ENCODE data around the gene NTN5. TPM values are rescaled to one million over a fixed set of nuclear protein-coding genes. Genes with fewer than 3 reads are reported as not detected.

NTN5 gene
- total and polyA plus RNA-seq, 2 donors (not counting 1 experiment from before 2014, with no cell fraction given) = under 0.01 to 0.10 TPM

DNA sequence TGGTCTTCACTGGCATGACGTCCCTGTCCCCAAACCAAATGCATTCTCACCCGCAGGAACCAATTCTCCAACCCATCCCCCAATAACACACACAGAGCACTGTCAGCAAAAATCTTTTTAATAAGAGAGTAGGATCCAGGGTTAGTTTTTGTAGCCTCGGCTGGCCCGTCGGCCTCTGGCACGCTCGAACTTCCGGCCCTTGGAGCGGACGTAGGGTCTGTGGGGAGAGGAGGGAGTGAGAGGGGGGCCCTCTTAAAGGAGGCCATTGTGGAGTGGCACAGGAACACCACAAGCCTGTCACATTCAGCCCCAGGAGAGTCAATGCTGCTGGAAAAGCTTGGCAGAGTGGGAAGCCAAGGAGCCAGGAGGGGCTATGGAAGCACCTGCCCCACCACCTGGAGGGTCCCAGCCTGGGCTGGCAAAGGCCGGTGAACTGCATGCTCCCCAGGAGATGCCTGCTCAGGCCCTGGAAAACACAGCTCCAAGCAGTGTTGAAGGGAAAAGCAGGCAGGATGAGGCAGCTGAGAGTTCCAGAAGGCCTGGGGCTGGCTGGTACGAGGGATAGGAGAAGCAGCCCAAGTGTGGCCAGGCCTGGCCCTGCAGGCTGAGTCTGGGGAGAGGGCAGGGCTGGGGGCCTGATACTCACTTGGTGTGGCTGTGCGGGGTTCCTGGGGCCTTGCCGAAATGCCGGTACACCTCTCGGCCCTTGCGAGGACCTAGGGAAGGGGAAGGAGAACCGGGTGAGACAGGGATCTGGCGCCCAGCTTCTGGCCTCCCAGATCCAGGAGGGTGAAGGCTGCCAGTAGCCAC lies 57.4 kb downstream of the NTN5 start:
- peaks cover 37% of the 10 kb centered on the region for H3K79me2 ChIP-seq (ENCODE audit: control insufficient read depth, insufficient read depth, low read length)
- H3K4me1 ChIP-seq (ENCODE audit: control insufficient read depth, extremely low read depth, insufficient read depth, low read length) = peaks cover 12% of the 10 kb centered on the region
- no peak overlapping the region for H3K4me2 ChIP-seq (ENCODE audit: extremely low read depth, insufficient read depth, low read length)
- no peak for DNase-seq (ENCODE audit: low read depth in 2 of 2)
- H3K27me3 ChIP-seq (ENCODE audit: control insufficient read depth, insufficient read depth, low read length) = no peaks in the 10 kb centered on the region
- H3K9me3 ChIP-seq (ENCODE audit: control insufficient read depth, insufficient read depth, low read depth, low read length) = no peaks in the 10 kb centered on the region
- H3K27ac ChIP-seq (ENCODE audit: insufficient read depth, low read length) = no peak overlapping the region
- H3K9ac ChIP-seq (ENCODE audit: insufficient read depth, low read length) = no peak overlapping the region
- H3K36me3 ChIP-seq (ENCODE audit: control insufficient read depth, insufficient read depth, low read length) = peaks cover 28% of the 10 kb centered on the region
- peaks cover 2% of the 10 kb centered on the region for H4K20me1 ChIP-seq (ENCODE audit: control insufficient read depth, extremely low read depth, insufficient read depth, low read length)
- H3K4me3 ChIP-seq (replicated peaks in 1 of 4; ENCODE audit: control extremely low read depth in 1 of 4, insufficient read depth in 1 of 4, low read depth in 3 of 4, low read length in 4 of 4) = no peak overlapping the region
- TF ChIP-seq EZH2 (IDR thresholded peaks at IDR 0.05; ENCODE audit: low read length, missing control alignments) (no peak), CTCF (conservative IDR thresholded peaks at IDR 0.05 in 1 of 2, IDR thresholded peaks at IDR 0.05 in 1 of 2; ENCODE audit: low read depth in 1 of 2, low read length in 2 of 2) (no peak)
- H2AFZ ChIP-seq (ENCODE audit: low read length) = no peak overlapping the region

- Histone ChIP-seq H4K20me1 (ENCODE audit: control insufficient read depth, extremely low read depth, insufficient read depth, low read length) (peaks cover 2% of the 10 kb centered on the region), H3K4me1 (ENCODE audit: control insufficient read depth, extremely low read depth, insufficient read depth, low read length) (peaks cover 12% of the 10 kb centered on the region), H3K4me3 (replicated peaks in 1 of 4; ENCODE audit: control extremely low read depth in 1 of 4, insufficient read depth in 1 of 4, low read depth in 3 of 4, low read length in 4 of 4) (no peak within 1 kb of the TSS), H3K9ac (ENCODE audit: insufficient read depth, low read length) (no peak within 1 kb of the TSS), H3K27ac (ENCODE audit: insufficient read depth, low read length) (no peak within 1 kb of the TSS), H3K79me2 (ENCODE audit: control insufficient read depth, insufficient read depth, low read length) (peaks cover 35% of the 10 kb centered on the region), H3K9me3 (ENCODE audit: control insufficient read depth, insufficient read depth, low read depth, low read length) (no peaks in the 10 kb centered on the region), H3K36me3 (ENCODE audit: control insufficient read depth, insufficient read depth, low read length) (peaks cover 28% of the 10 kb centered on the region), H3K4me2 (ENCODE audit: extremely low read depth, insufficient read depth, low read length) (no peak within 1 kb of the TSS), H3K27me3 (ENCODE audit: control insufficient read depth, insufficient read depth, low read length) (no peaks in the 10 kb centered on the region), H2AFZ (ENCODE audit: low read length) (no peak within 1 kb of the TSS)
- TF ChIP-seq EZH2 (IDR thresholded peaks at IDR 0.05; ENCODE audit: low read length, missing control alignments) (no peak), CTCF (conservative IDR thresholded peaks at IDR 0.05 in 1 of 2, IDR thresholded peaks at IDR 0.05 in 1 of 2; ENCODE audit: low read depth in 1 of 2, low read length in 2 of 2) (no peak)
- DNase-seq (ENCODE audit: low read depth in 2 of 2) = no peak
Observed at GRCh38 chr19:48614436-48615230, 58.2 kb downstream of the NTN5 start, which contains the start of gene FAM83E. TSS of gene FAM83E (minus strand) at chr19:48615076. CDS start at chr19:48613372, 1,704 bp downstream.

- no peak overlapping the region for H3K9ac ChIP-seq (ENCODE audit: insufficient read depth, low read length)
- DNase-seq (ENCODE audit: low read depth in 2 of 2) = no peak
- H3K79me2 ChIP-seq (ENCODE audit: control insufficient read depth, insufficient read depth, low read length) = peaks cover 35% of the 10 kb centered on the region
- no peak for TF ChIP-seq EZH2 (IDR thresholded peaks at IDR 0.05; ENCODE audit: low read length, missing control alignments)
- TF ChIP-seq CTCF (conservative IDR thresholded peaks at IDR 0.05 in 1 of 2, IDR thresholded peaks at IDR 0.05 in 1 of 2; ENCODE audit: low read depth in 1 of 2, low read length in 2 of 2) = no peak
- peaks cover 28% of the 10 kb centered on the region for H3K36me3 ChIP-seq (ENCODE audit: control insufficient read depth, insufficient read depth, low read length)
- no peak overlapping the region for H2AFZ ChIP-seq (ENCODE audit: low read length)
- H4K20me1 ChIP-seq (ENCODE audit: control insufficient read depth, extremely low read depth, insufficient read depth, low read length) = peaks cover 2% of the 10 kb centered on the region
- no peaks in the 10 kb centered on the region for H3K27me3 ChIP-seq (ENCODE audit: control insufficient read depth, insufficient read depth, low read length)
- H3K4me3 ChIP-seq (replicated peaks in 1 of 4; ENCODE audit: control extremely low read depth in 1 of 4, insufficient read depth in 1 of 4, low read depth in 3 of 4, low read length in 4 of 4) = no peak overlapping the region
- no peak overlapping the region for H3K27ac ChIP-seq (ENCODE audit: insufficient read depth, low read length)
- no peaks in the 10 kb centered on the region for H3K9me3 ChIP-seq (ENCODE audit: control insufficient read depth, insufficient read depth, low read depth, low read length)
- H3K4me2 ChIP-seq (ENCODE audit: extremely low read depth, insufficient read depth, low read length) = no peak overlapping the region
- H3K4me1 ChIP-seq (ENCODE audit: control insufficient read depth, extremely low read depth, insufficient read depth, low read length) = peaks cover 12% of the 10 kb centered on the region
Observed at GRCh38 chr19:48613852-48614435, 58.9 kb downstream of the NTN5 start.

All from fibroblast of lung (primary cell).